Peyer's patch (tissue), 4 donors: ENCODE measurements around the gene PTGR2.

Experiments used
- POLR2A ChIP-seq, 2 donors: fragments of 450-650 bp; IDR thresholded peaks; one replicate each; pipeline ENCODE4 v1.5.1; 2017; ENCODE audit warnings: antibody characterized with exemption in 2 of 2, mild to moderate bottlenecking in 2 of 2, moderate library complexity in 2 of 2
- TF ChIP-seq, protein P1 (sequence below), 6 experiments: fragments of 450-650 bp in 4 of 6; fragments of 200-600 bp in 2 of 6; sonication (generic) in 1 of 6; IDR thresholded peaks; one replicate each; pipeline ENCODE4 v1.5.1; 2017 to 2019; ENCODE audit warnings: antibody characterized with exemption in 6 of 6, mild to moderate bottlenecking in 3 of 6, moderate library complexity in 1 of 6

DNA sequence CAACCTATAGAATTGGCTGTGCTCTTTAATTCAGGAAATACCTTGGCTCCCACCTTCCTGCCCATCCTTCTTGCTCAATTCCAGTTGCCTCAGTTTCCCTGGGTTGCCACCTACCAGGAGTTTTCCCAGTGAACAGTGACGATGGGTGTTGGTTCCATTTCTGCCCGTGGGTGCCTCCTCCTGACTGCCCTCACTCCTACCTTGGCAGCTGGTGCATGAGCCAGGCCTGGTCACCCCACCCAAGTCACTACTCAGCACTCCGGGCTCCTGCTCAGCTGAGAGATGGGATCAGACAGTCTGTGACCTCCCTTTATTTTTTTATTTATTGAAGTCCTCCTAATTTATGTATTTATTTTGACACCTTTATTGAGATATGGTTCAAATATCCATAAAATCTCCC is 31.0 kb upstream of the PTGR2 start:
- TF ChIP-seq, protein P1, sequence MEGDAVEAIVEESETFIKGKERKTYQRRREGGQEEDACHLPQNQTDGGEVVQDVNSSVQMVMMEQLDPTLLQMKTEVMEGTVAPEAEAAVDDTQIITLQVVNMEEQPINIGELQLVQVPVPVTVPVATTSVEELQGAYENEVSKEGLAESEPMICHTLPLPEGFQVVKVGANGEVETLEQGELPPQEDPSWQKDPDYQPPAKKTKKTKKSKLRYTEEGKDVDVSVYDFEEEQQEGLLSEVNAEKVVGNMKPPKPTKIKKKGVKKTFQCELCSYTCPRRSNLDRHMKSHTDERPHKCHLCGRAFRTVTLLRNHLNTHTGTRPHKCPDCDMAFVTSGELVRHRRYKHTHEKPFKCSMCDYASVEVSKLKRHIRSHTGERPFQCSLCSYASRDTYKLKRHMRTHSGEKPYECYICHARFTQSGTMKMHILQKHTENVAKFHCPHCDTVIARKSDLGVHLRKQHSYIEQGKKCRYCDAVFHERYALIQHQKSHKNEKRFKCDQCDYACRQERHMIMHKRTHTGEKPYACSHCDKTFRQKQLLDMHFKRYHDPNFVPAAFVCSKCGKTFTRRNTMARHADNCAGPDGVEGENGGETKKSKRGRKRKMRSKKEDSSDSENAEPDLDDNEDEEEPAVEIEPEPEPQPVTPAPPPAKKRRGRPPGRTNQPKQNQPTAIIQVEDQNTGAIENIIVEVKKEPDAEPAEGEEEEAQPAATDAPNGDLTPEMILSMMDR (IDR thresholded peaks at IDR 0.05) = no peak
- no peak for TF ChIP-seq POLR2A (IDR thresholded peaks at IDR 0.05)
